HepG2 (cell line): ENCODE measurements around the gene PGP. TPM values are rescaled to one million over a fixed set of nuclear protein-coding genes. Genes with fewer than 3 reads are reported as not detected.
A peak's percentile ranks its signal among the peaks of the same experiment; 100 is the strongest.

Source experiments
- ATAC-seq: fragments of 200-7000 bp; cut with Tn5 transposase; 3 replicates; pipeline ENCODE4 v1.9.1; 2020; ENCODE audit warnings: mild to moderate bottlenecking, moderate library complexity
- BruUV-seq: library from RNA; stranded (reverse); fragments of 400-500 nt; replicated peaks from 2 replicates; lab custom pipeline; 2021; lab: Mats Ljungman, UMichigan
- CTCF ChIA-PET: fragments of 300-600 bp; formaldehyde crosslinking; extraction: SDS; loops from one replicate; lab custom pipeline; 2021; ENCODE audit warnings: low total read pairs, inconsistent platforms, low intra/inter-chr PET ratio; lab: Yijun Ruan, JAX
- POLR2A ChIA-PET: fragments of 350-600 bp; sonication (Branson Sonifier 250); formaldehyde crosslinking; loops from one replicate; lab custom pipeline; 2020; ENCODE audit warnings: antibody characterized with exemption, inconsistent platforms; lab: Yijun Ruan, JAX
- DNase-seq: peaks from one replicate; pipeline ENCODE4 v3.0.0-alpha.2; 2015; ENCODE audit warnings: low spot score
- FAIRE-seq: peaks from 3 replicates; lab custom pipeline; 2011; peaks lifted over from hg19 to GRCh38; lab: Jason Lieb, UNC
- H2AFZ ChIP-seq: one replicate; pipeline ENCODE4 v1.6.1; 2011; ENCODE audit warnings: low read length, inconsistent platforms
- H3K27ac ChIP-seq: fragments of 300-600 bp; 3 replicates; pipeline ENCODE4 v1.8.0; 2011; ENCODE audit warnings: mixed run types, mild to moderate bottlenecking, mixed read lengths, low read length, inconsistent platforms; ENCODE audit not compliant: insufficient read depth; ENCODE audit errors: extremely low read length
- H3K27me3 ChIP-seq, 2 experiments: fragments of 200-600 bp in 1 of 2; 2 replicates in 1 of 2; 3 replicates in 1 of 2; pipeline versions ENCODE4 v1.6.0 to v1.8.0; 2011; ENCODE audit warnings: low read length in 2 of 2, mild to moderate bottlenecking in 2 of 2, moderate library complexity in 2 of 2, inconsistent platforms in 1 of 2; ENCODE audit not compliant: insufficient read depth in 2 of 2, control insufficient read depth in 1 of 2
- H3K36me3 ChIP-seq, 2 experiments: fragments of 200-600 bp in 1 of 2; replicated peaks in 1 of 2; 2 replicates in 1 of 2; 3 replicates in 1 of 2; pipeline versions ENCODE4 v1.5.1 to v1.8.0; 2011; ENCODE audit warnings: low read length in 2 of 2, inconsistent platforms in 1 of 2; ENCODE audit not compliant: insufficient read depth in 2 of 2, control insufficient read depth in 1 of 2
- H3K4me1 ChIP-seq: 2 replicates; pipeline ENCODE4 v1.5.1; 2012; ENCODE audit warnings: low read length, inconsistent platforms; ENCODE audit not compliant: insufficient read depth
- H3K4me2 ChIP-seq: 2 replicates; pipeline ENCODE4 v1.6.0; 2011; ENCODE audit warnings: low read depth, low read length, inconsistent platforms
- H3K4me3 ChIP-seq, 3 experiments: fragments of 200-600 bp in 1 of 3; sonication (generic), shearing (Covaris generic) in 1 of 3; replicated peaks in 1 of 3; 2 replicates each; pipeline ENCODE4 v1.5.1; 2011 to 2016; ENCODE audit warnings: low read length in 3 of 3, inconsistent platforms in 2 of 3, low read depth in 2 of 3, mild to moderate bottlenecking in 2 of 3, control low read depth in 1 of 3, mixed read lengths in 1 of 3; ENCODE audit not compliant: insufficient read depth in 1 of 3
- H3K79me2 ChIP-seq: one replicate; pipeline ENCODE4 v1.6.1; 2011; ENCODE audit warnings: low read length, inconsistent platforms; ENCODE audit not compliant: insufficient read depth
- H3K9ac ChIP-seq: 2 replicates; pipeline ENCODE4 v1.6.0; 2011; ENCODE audit warnings: mild to moderate bottlenecking, low read depth, low read length, inconsistent platforms; ENCODE audit not compliant: insufficient read depth
- H3K9me3 ChIP-seq: 2 replicates; pipeline ENCODE4 v1.5.1; 2012; ENCODE audit warnings: mild to moderate bottlenecking, low read length
- H4K20me1 ChIP-seq: 2 replicates; pipeline ENCODE4 v1.6.0; 2011; ENCODE audit warnings: inconsistent platforms, mild to moderate bottlenecking, low read length, moderate library complexity; ENCODE audit not compliant: insufficient read depth
- AGO2 ChIP-seq: fragments of 200-400 bp; formaldehyde crosslinking; optimal IDR thresholded peaks from 2 replicates; pipeline ENCODE3; 2017; ENCODE audit warnings: mild to moderate bottlenecking, low read depth, low read length, moderate library complexity
- BHLHE40 ChIP-seq: IDR thresholded peaks from 2 replicates; pipeline ENCODE4 v1.6.1; 2011; ENCODE audit warnings: low read length, improper control_type of control experiment
- CEBPB ChIP-seq: IDR thresholded peaks from 2 replicates; pipeline ENCODE4 v1.6.1; 2011; ENCODE audit warnings: low read depth, low read length, improper control_type of control experiment, borderline replicate concordance
- FOXK2 ChIP-seq: fragments of 450-650 bp; IDR thresholded peaks from 2 replicates; pipeline ENCODE4 v1.6.1; 2016
- ONECUT2 ChIP-seq: sonication (generic); formaldehyde crosslinking; IDR thresholded peaks from 2 replicates; pipeline ENCODE4 v1.4.0; 2020; ENCODE audit warnings: missing genetic modification reagents
- SIN3A ChIP-seq: IDR thresholded peaks from 2 replicates; pipeline ENCODE4 v1.6.1; 2011; ENCODE audit warnings: low read depth, mild to moderate bottlenecking, control low read depth, low read length, borderline replicate concordance
- SRF ChIP-seq: IDR thresholded peaks from 2 replicates; pipeline ENCODE4 v1.6.1; 2011; ENCODE audit warnings: mild to moderate bottlenecking, low read depth, low read length, moderate library complexity
- WGBS: methylation state at CpG from one replicate; pipeline ENCODE4 v1.1.6; 2017; ENCODE audit warnings: low lambda C conversion rate; 5-methylcytosine and 5-hydroxymethylcytosine counted together
- in situ Hi-C: cut with HindIII; loops from 2 replicates; pipeline ENCODE4 v1.10.0; 2017; ENCODE audit warnings: low pct_unique_long_range_greater_than_20kb; ENCODE audit not compliant: extremely low pct_ligation_motif_present
- intact Hi-C: fragments of 100-400 bp; cut with micrococcal nuclease; formaldehyde crosslinking; loops from one replicate; pipeline ENCODE4 v1.10.0; 2022; ENCODE audit not compliant: unreplicated experiment
- polyA plus RNA-seq, 8 experiments: library from polyadenylated mRNA; depleted of rRNA in 3 of 8; stranded (reverse) in 7 of 8; unstranded in 1 of 8; fragments of >200 nt; fragmentation: Illumina TruSeq in 4 of 8; extraction: Trizol in 4 of 8; gene quantifications; 2 replicates each; pipeline versions ENCODE4 v1.2.1 to v1.2.3, GENCODE V29; 2011 to 2016; ENCODE audit warnings: low read depth in 4 of 8, missing spikeins in 1 of 8, mixed read lengths in 1 of 8; ENCODE audit not compliant: insufficient read depth in 1 of 8
- total RNA-seq, 5 experiments: library from RNA; depleted of rRNA; stranded (reverse); fragments of >200 nt; fragmentation: Illumina TruSeq; extraction: Trizol; gene quantifications; 2 replicates each; pipeline ENCODE4 v1.2.3, GENCODE V29; 2016; ENCODE audit warnings: low read depth in 1 of 5
- TF ChIP-seq, protein P1 (sequence below): sonication (generic); formaldehyde crosslinking; IDR thresholded peaks from 2 replicates; pipeline ENCODE4 v1.4.0; 2020; ENCODE audit warnings: missing genetic modification reagents

The PGP gene
- total and polyA plus RNA-seq, 2 of the 13 experiments (the other 11 are each of a cell fraction or from before 2014, with no cell fraction given), result 7.3 to 18.3 TPM

DNA sequence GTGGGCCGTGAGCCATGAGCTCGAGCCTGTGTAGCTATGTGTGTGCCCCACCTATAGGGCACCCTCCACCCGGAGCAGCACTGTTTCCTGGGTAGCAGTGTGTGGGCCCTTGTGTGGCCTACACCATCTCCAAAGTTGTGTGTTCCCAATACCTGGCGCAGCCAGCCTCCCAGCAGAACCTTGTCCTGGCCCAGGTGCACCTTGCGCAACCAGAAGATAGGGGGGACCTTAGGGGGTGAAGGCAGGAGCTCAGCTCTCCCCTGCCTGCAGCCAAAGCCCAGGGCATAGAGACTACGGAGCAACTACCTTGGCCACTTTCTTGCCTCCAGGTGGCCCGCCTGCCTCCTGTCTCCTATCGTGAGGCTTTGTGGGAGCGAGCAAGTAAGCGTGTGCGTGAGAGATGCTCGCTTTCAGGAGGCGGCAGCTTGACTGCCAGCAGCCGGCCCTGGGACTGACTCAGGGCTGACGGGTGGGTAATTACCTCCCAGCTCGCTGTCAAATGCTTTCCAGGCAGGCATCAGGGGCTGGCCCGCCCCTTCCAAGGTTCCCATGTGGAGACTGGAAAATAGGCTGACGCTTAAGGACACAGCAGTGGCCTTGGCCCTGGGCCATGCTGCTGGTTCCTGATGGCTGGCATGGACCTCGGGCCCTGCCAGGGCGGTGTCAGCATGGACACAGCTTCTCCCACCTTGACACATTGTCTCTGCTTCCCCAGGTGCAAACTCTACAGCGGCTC, 40.1 kb downstream of the PGP start:
- H3K27me3 ChIP-seq, result no peaks in the 10 kb centered on the region
- CTCF ChIA-PET, result no interaction called here
- BruUV-seq, result no TSS peak
- H3K4me1 ChIP-seq, result no peaks in the 10 kb centered on the region
- no peaks in the 10 kb centered on the region for H3K9me3 ChIP-seq
- FAIRE-seq (no peak), ATAC-seq (no peak), DNase-seq (no peak)
- H3K4me3 ChIP-seq, result no peak overlapping the region
- H2AFZ ChIP-seq, result no peak overlapping the region
- H4K20me1 ChIP-seq, result no peaks in the 10 kb centered on the region
- H3K36me3 ChIP-seq, result peaks cover 10 to 30% of the 10 kb centered on the region in 2 experiments; a peak in 2 of 5 replicates
- in situ Hi-C loops (no loop called here), intact Hi-C loops (no loop called here)
- H3K27ac ChIP-seq, result no peak overlapping the region
- no peaks in the 10 kb centered on the region for H3K79me2 ChIP-seq
- WGBS, result 94% methylated on average over 8 of the region's 21 CpGs
- no peak overlapping the region for H3K9ac ChIP-seq
- no peak overlapping the region for H3K4me2 ChIP-seq
- POLR2A ChIA-PET, result interaction anchor here (1.0 kb wide), 2 partner anchors 17 to 19 kb away, joined by 3 read pairs; partner anchors contain the start of gene TRAF7
- TF ChIP-seq ONECUT2 (CRISPR knock-in tag) (no peak), BHLHE40 (no peak), SIN3A (no peak), AGO2 (peak; percentile 14), FOXK2 (no peak), SRF (no peak), CEBPB (peak; percentile 58)
- TF ChIP-seq, protein P1, sequence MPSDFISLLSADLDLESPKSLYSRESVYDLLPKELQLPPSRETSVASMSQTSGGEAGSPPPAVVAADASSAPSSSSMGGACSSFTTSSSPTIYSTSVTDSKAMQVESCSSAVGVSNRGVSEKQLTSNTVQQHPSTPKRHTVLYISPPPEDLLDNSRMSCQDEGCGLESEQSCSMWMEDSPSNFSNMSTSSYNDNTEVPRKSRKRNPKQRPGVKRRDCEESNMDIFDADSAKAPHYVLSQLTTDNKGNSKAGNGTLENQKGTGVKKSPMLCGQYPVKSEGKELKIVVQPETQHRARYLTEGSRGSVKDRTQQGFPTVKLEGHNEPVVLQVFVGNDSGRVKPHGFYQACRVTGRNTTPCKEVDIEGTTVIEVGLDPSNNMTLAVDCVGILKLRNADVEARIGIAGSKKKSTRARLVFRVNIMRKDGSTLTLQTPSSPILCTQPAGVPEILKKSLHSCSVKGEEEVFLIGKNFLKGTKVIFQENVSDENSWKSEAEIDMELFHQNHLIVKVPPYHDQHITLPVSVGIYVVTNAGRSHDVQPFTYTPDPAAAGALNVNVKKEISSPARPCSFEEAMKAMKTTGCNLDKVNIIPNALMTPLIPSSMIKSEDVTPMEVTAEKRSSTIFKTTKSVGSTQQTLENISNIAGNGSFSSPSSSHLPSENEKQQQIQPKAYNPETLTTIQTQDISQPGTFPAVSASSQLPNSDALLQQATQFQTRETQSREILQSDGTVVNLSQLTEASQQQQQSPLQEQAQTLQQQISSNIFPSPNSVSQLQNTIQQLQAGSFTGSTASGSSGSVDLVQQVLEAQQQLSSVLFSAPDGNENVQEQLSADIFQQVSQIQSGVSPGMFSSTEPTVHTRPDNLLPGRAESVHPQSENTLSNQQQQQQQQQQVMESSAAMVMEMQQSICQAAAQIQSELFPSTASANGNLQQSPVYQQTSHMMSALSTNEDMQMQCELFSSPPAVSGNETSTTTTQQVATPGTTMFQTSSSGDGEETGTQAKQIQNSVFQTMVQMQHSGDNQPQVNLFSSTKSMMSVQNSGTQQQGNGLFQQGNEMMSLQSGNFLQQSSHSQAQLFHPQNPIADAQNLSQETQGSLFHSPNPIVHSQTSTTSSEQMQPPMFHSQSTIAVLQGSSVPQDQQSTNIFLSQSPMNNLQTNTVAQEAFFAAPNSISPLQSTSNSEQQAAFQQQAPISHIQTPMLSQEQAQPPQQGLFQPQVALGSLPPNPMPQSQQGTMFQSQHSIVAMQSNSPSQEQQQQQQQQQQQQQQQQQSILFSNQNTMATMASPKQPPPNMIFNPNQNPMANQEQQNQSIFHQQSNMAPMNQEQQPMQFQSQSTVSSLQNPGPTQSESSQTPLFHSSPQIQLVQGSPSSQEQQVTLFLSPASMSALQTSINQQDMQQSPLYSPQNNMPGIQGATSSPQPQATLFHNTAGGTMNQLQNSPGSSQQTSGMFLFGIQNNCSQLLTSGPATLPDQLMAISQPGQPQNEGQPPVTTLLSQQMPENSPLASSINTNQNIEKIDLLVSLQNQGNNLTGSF (CRISPR knock-in tag), result no peak
